CD1c-positive myeloid dendritic cell (primary cell): ENCODE data around the gene LCN9.
"Not testable (repeated sequence)": the region's sequence is repeated elsewhere in the genome, so short reads cannot be mapped to it uniquely, and the experiment has no call there.

Experiments
- DNase-seq: peaks from one replicate; pipeline ENCODE4 v3.0.0-alpha.2; 2016; ENCODE audit errors: extremely low spot score

Gene LCN9

GRCh38 chr9:135671591-135672041 lies 8.5 kb downstream of the LCN9 start:
- DNase-seq, result no peak

- DNase-seq, result not testable (repeated sequence)
Observed at GRCh38 chr9:135672786-135673185, 9.7 kb downstream of the LCN9 start.

- DNase-seq, result no peak
Observed at GRCh38 chr9:135673941-135674340, 10.8 kb downstream of the LCN9 start.

- DNase-seq, result no peak
Observed at GRCh38 chr9:135674977-135675376, 11.9 kb downstream of the LCN9 start.

GRCh38 chr9:135676891-135677290 lies 13.8 kb downstream of the LCN9 start:
- no peak for DNase-seq

GRCh38 chr9:135677641-135678168 lies 14.6 kb downstream of the LCN9 start:
- no peak for DNase-seq

- no peak for DNase-seq
Observed at GRCh38 chr9:135678236-135679017, 15.3 kb downstream of the LCN9 start.

GRCh38 chr9:135680056-135680455 lies 16.9 kb downstream of the LCN9 start:
- DNase-seq, result no peak

GRCh38 chr9:135681161-135681560 lies 18.1 kb downstream of the LCN9 start:
- no peak for DNase-seq

- DNase-seq, result no peak
Observed at GRCh38 chr9:135683401-135684034, 20.4 kb downstream of the LCN9 start.

- DNase-seq, result no peak
Observed at GRCh38 chr9:135684691-135685090, 21.6 kb downstream of the LCN9 start.

- no peak for DNase-seq
Observed at GRCh38 chr9:135687216-135687615, 24.1 kb downstream of the LCN9 start.

- DNase-seq, result no peak
Observed at GRCh38 chr9:135689011-135689410, 25.9 kb downstream of the LCN9 start.

- no peak for DNase-seq
Observed at GRCh38 chr9:135690836-135691570, 27.9 kb downstream of the LCN9 start.

GRCh38 chr9:135692410-135692809 lies 29.3 kb downstream of the LCN9 start:
- no peak for DNase-seq

GRCh38 chr9:135693265-135693664 lies 30.2 kb downstream of the LCN9 start:
- no peak for DNase-seq

- no peak for DNase-seq
Observed at GRCh38 chr9:135693771-135694170, 30.7 kb downstream of the LCN9 start.

- DNase-seq, result no peak
Observed at GRCh38 chr9:135694414-135694813, 31.3 kb downstream of the LCN9 start.

- DNase-seq, result no peak
Observed at GRCh38 chr9:135695036-135695435, 31.9 kb downstream of the LCN9 start.

GRCh38 chr9:135695642-135696041 lies 32.5 kb downstream of the LCN9 start:
- DNase-seq, result no peak

- no peak for DNase-seq
Observed at GRCh38 chr9:135696446-135696845, 33.3 kb downstream of the LCN9 start.

- DNase-seq, result no peak
Observed at GRCh38 chr9:135697226-135697625, 34.1 kb downstream of the LCN9 start.
